Keratinocyte (primary cell): ENCODE measurements around the gene LRRC63. TPM values are rescaled to one million over a fixed set of nuclear protein-coding genes. Genes with fewer than 3 reads are reported as not detected.

Experiments used
- DNase-seq: peaks from one replicate; pipeline ENCODE4 v3.0.0-alpha.2; 2011; ENCODE audit warnings: low read depth, missing footprints, low spot score
- FAIRE-seq: peaks from 2 replicates; lab custom pipeline; 2011; peaks lifted over from hg19 to GRCh38; lab: Jason Lieb, UNC
- H2AFZ ChIP-seq: 2 replicates; pipeline ENCODE4 v1.6.0; 2012; ENCODE audit warnings: low read length, control low read depth, inconsistent platforms; ENCODE audit not compliant: control insufficient read depth
- H3K27ac ChIP-seq: 2 replicates; pipeline ENCODE4 v1.5.1; 2011; ENCODE audit warnings: low read length; ENCODE audit not compliant: control insufficient read depth, insufficient read depth
- H3K27me3 ChIP-seq: 3 replicates; pipeline ENCODE4 v1.6.0; 2011; ENCODE audit warnings: low read length; ENCODE audit not compliant: control insufficient read depth, insufficient read depth; ENCODE audit errors: extremely low read depth
- H3K36me3 ChIP-seq, 2 experiments: 2 replicates in 1 of 2; 3 replicates in 1 of 2; pipeline ENCODE4 v1.5.1; 2011; ENCODE audit warnings: low read length in 2 of 2, mild to moderate bottlenecking in 1 of 2; ENCODE audit not compliant: control insufficient read depth in 2 of 2, insufficient read depth in 2 of 2; ENCODE audit errors: extremely low read depth in 1 of 2
- H3K4me1 ChIP-seq: 3 replicates; pipeline ENCODE4 v1.5.1; 2011; ENCODE audit warnings: low read length; ENCODE audit not compliant: control insufficient read depth, insufficient read depth; ENCODE audit errors: extremely low read depth
- H3K4me2 ChIP-seq: 3 replicates; pipeline ENCODE4 v1.6.0; 2011; ENCODE audit warnings: low read depth, low read length; ENCODE audit not compliant: control insufficient read depth, insufficient read depth; ENCODE audit errors: extremely low read depth
- H3K4me3 ChIP-seq, 3 experiments: fragments of 200-600 bp in 1 of 3; sonication (generic) in 1 of 3; 2 replicates in 2 of 3; 3 replicates in 1 of 3; pipeline ENCODE4 v1.5.1; 2011 to 2016; ENCODE audit warnings: low read length in 3 of 3, mild to moderate bottlenecking in 3 of 3, control low read depth in 2 of 3, inconsistent platforms in 1 of 3, low read depth in 1 of 3, mixed read lengths in 1 of 3, mixed run types in 1 of 3, moderate library complexity in 1 of 3; ENCODE audit not compliant: control insufficient read depth in 2 of 3, insufficient read depth in 2 of 3; ENCODE audit errors: extremely low read depth in 1 of 3
- H3K79me2 ChIP-seq: 2 replicates; pipeline ENCODE4 v1.6.0; 2012; ENCODE audit warnings: low read length; ENCODE audit not compliant: control insufficient read depth, insufficient read depth
- H3K9ac ChIP-seq: 3 replicates; pipeline ENCODE4 v1.6.0; 2011; ENCODE audit warnings: low read length; ENCODE audit not compliant: control insufficient read depth, insufficient read depth; ENCODE audit errors: extremely low read depth
- H3K9me1 ChIP-seq: 3 replicates; pipeline ENCODE4 v1.6.0; 2011; ENCODE audit warnings: low read length; ENCODE audit not compliant: control insufficient read depth, insufficient read depth; ENCODE audit errors: extremely low read depth
- H3K9me3 ChIP-seq: 2 replicates; pipeline ENCODE4 v1.5.1; 2012; ENCODE audit warnings: low read depth, low read length; ENCODE audit not compliant: control insufficient read depth
- H4K20me1 ChIP-seq: 3 replicates; pipeline ENCODE4 v1.6.0; 2011; ENCODE audit warnings: low read length; ENCODE audit not compliant: control insufficient read depth, insufficient read depth; ENCODE audit errors: extremely low read depth
- CTCF ChIP-seq, 3 experiments: IDR thresholded peaks in 1 of 3; conservative IDR thresholded peaks in 1 of 3; optimal IDR thresholded peaks in 1 of 3; 2 replicates in 2 of 3; 3 replicates in 1 of 3; pipeline versions ENCODE3 to v1.5.1; 2011; ENCODE audit warnings: low read length in 3 of 3, mild to moderate bottlenecking in 3 of 3, moderate library complexity in 2 of 3, control low read depth in 1 of 3, inconsistent platforms in 1 of 3; ENCODE audit not compliant: insufficient read depth in 2 of 3; ENCODE audit errors: extremely low read depth in 1 of 3
- EZH2 ChIP-seq: IDR thresholded peaks from one replicate; pipeline ENCODE4 v1.6.1; 2012; ENCODE audit warnings: inconsistent platforms, mild to moderate bottlenecking, low read length, moderate library complexity
- dilution Hi-C: fragments of 300-500 bp; cut with MboI; formaldehyde crosslinking; loops from one replicate; pipeline ENCODE4 v1.7.0; 2020; ENCODE audit warnings: low sequenced_read_pairs; ENCODE audit not compliant: extremely low pct_ligation_motif_present
- polyA plus RNA-seq, 5 experiments: library from polyadenylated mRNA; depleted of rRNA in 3 of 5; stranded (reverse) in 3 of 5; stranded (forward) in 1 of 5; unstranded in 1 of 5; fragments of >200 nt; gene quantifications; 1 replicate in 1 of 5; 2 replicates in 3 of 5; 3 replicates in 1 of 5; pipeline versions ENCODE4 v1.2.1 to v1.2.3, GENCODE V29; 2011 to 2012; ENCODE audit warnings: missing spikeins in 2 of 5, low read depth in 1 of 5, low replicate concordance in 1 of 5

Gene LRRC63
- polyA plus RNA-seq, 1 donor (not counting 4 experiments of a cell fraction or from before 2014, with no cell fraction given), result not detected

GRCh38 chr13:46293436-46293835 lies 81.7 kb downstream of the LRRC63 start:
- no peaks in the 10 kb centered on the region for H4K20me1 ChIP-seq
- peaks cover 5% of the 10 kb centered on the region for H3K27me3 ChIP-seq
- peaks cover 19% of the 10 kb centered on the region for H3K4me1 ChIP-seq
- dilution Hi-C loops, result no loop called here
- no peak overlapping the region for H3K4me3 ChIP-seq
- no peaks in the 10 kb centered on the region for H3K9me3 ChIP-seq
- no peaks in the 10 kb centered on the region for H3K36me3 ChIP-seq
- no peak overlapping the region for H3K4me2 ChIP-seq
- no peak overlapping the region for H3K9ac ChIP-seq
- H3K79me2 ChIP-seq, result no peaks in the 10 kb centered on the region
- H2AFZ ChIP-seq, result no peak overlapping the region
- TF ChIP-seq CTCF (optimal IDR thresholded peaks at IDR 0.05 in 1 of 3, IDR thresholded peaks at IDR 0.05 in 1 of 3, conservative IDR thresholded peaks at IDR 0.05 in 1 of 3; ENCODE audit: extremely low read depth in 1 of 3, insufficient read depth in 2 of 3, low read length in 3 of 3), result no peak
- TF ChIP-seq EZH2, result no peak
- DNase-seq (no peak), FAIRE-seq (no peak)
- no peaks in the 10 kb centered on the region for H3K9me1 ChIP-seq
- H3K27ac ChIP-seq, result no peak overlapping the region

GRCh38 chr13:46295491-46296114 lies 83.9 kb downstream of the LRRC63 start:
- peaks cover 5% of the 10 kb centered on the region for H3K27me3 ChIP-seq
- H3K27ac ChIP-seq, result peak overlapping the region; percentile 68
- TF ChIP-seq CTCF (optimal IDR thresholded peaks at IDR 0.05 in 1 of 3, IDR thresholded peaks at IDR 0.05 in 1 of 3, conservative IDR thresholded peaks at IDR 0.05 in 1 of 3; ENCODE audit: extremely low read depth in 1 of 3, insufficient read depth in 2 of 3, low read length in 3 of 3), result no peak
- no peak for TF ChIP-seq EZH2
- no peaks in the 10 kb centered on the region for H4K20me1 ChIP-seq
- H3K9ac ChIP-seq, result no peak overlapping the region
- no peaks in the 10 kb centered on the region for H3K36me3 ChIP-seq
- no peak for FAIRE-seq
- no peak overlapping the region for H3K4me3 ChIP-seq
- dilution Hi-C loops, result no loop called here
- DNase-seq, result no peak
- H3K4me1 ChIP-seq, result peaks cover 19% of the 10 kb centered on the region
- H2AFZ ChIP-seq, result no peak overlapping the region
- H3K79me2 ChIP-seq, result no peaks in the 10 kb centered on the region
- no peaks in the 10 kb centered on the region for H3K9me3 ChIP-seq
- H3K9me1 ChIP-seq, result no peaks in the 10 kb centered on the region
- H3K4me2 ChIP-seq, result peak overlapping the region; percentile 23
